Measurements from ENCODE around the gene NOS1AP.

The NOS1AP gene

GRCh38 chr1:162358928-162359327 is 289.4 kb downstream of the NOS1AP start:
- no peak overlapping the region for H3K27ac ChIP-seq (ENCODE audit: low read length)
- TF ChIP-seq EZH2 (optimal IDR thresholded peaks at IDR 0.05; ENCODE audit: low read depth, low read length) (no peak), CTCF (IDR thresholded peaks at IDR 0.05; ENCODE audit: low read length) (no peak), EZH2phosphoT487 (IDR thresholded peaks at IDR 0.05; ENCODE audit: low read length) (no peak)
- no peak overlapping the region for H3K4me2 ChIP-seq (ENCODE audit: low read depth, low read length)
- no peaks in the 10 kb centered on the region for H3K9me2 ChIP-seq (replicated peaks; ENCODE audit: insufficient read depth, low read length)
- H3K27me3 ChIP-seq (replicated peaks; ENCODE audit: insufficient read depth, low read length) = no peaks in the 10 kb centered on the region
- H3K4me1 ChIP-seq (ENCODE audit: low read length) = peaks cover 22% of the 10 kb centered on the region
- H4K20me1 ChIP-seq (ENCODE audit: insufficient read depth, low read length) = no peaks in the 10 kb centered on the region
- no peaks in the 10 kb centered on the region for H3K79me2 ChIP-seq (ENCODE audit: low read length)
- H3K36me3 ChIP-seq (replicated peaks; ENCODE audit: insufficient read depth, low read length) = no peaks in the 10 kb centered on the region
- H2AFZ ChIP-seq (ENCODE audit: low read length) = no peak overlapping the region
- no peak for DNase-seq
- H3K9ac ChIP-seq (ENCODE audit: low read length) = no peak overlapping the region
- no peaks in the 10 kb centered on the region for H3F3A ChIP-seq (ENCODE audit: insufficient read depth, low read length)
- no peak overlapping the region for H3K4me3 ChIP-seq (ENCODE audit: low read length)
- H3K9me3 ChIP-seq (replicated peaks; ENCODE audit: insufficient read depth, low read length) = no peaks in the 10 kb centered on the region

- Histone ChIP-seq H3F3A (ENCODE audit: insufficient read depth, low read length) (no peaks in the 10 kb centered on the region), H4K20me1 (ENCODE audit: insufficient read depth, low read length) (no peaks in the 10 kb centered on the region), H3K9me2 (replicated peaks; ENCODE audit: insufficient read depth, low read length) (no peaks in the 10 kb centered on the region), H2AFZ (ENCODE audit: low read length) (no peak overlapping the region), H3K9me3 (replicated peaks; ENCODE audit: insufficient read depth, low read length) (no peaks in the 10 kb centered on the region), H3K9ac (ENCODE audit: low read length) (no peak overlapping the region), H3K36me3 (replicated peaks; ENCODE audit: insufficient read depth, low read length) (no peaks in the 10 kb centered on the region), H3K4me1 (ENCODE audit: low read length) (peaks cover 22% of the 10 kb centered on the region), H3K79me2 (ENCODE audit: low read length) (no peaks in the 10 kb centered on the region), H3K4me3 (ENCODE audit: low read length) (no peak overlapping the region), H3K27ac (ENCODE audit: low read length) (no peak overlapping the region), H3K27me3 (replicated peaks; ENCODE audit: insufficient read depth, low read length) (no peaks in the 10 kb centered on the region), H3K4me2 (ENCODE audit: low read depth, low read length) (no peak overlapping the region)
- DNase-seq = no peak
- TF ChIP-seq EZH2 (optimal IDR thresholded peaks at IDR 0.05; ENCODE audit: low read depth, low read length) (no peak), CTCF (IDR thresholded peaks at IDR 0.05; ENCODE audit: low read length) (no peak), EZH2phosphoT487 (IDR thresholded peaks at IDR 0.05; ENCODE audit: low read length) (no peak)
Observed at GRCh38 chr1:162359523-162360236, 290.2 kb downstream of the NOS1AP start.

- Histone ChIP-seq H3K4me3 (ENCODE audit: low read length) (no peak overlapping the region), H3K36me3 (replicated peaks; ENCODE audit: insufficient read depth, low read length) (no peaks in the 10 kb centered on the region), H3K9me3 (replicated peaks; ENCODE audit: insufficient read depth, low read length) (no peaks in the 10 kb centered on the region), H3K4me1 (ENCODE audit: low read length) (peaks cover 22% of the 10 kb centered on the region), H3F3A (ENCODE audit: insufficient read depth, low read length) (no peaks in the 10 kb centered on the region), H2AFZ (ENCODE audit: low read length) (no peak overlapping the region), H3K4me2 (ENCODE audit: low read depth, low read length) (no peak overlapping the region), H3K27me3 (replicated peaks; ENCODE audit: insufficient read depth, low read length) (no peaks in the 10 kb centered on the region), H4K20me1 (ENCODE audit: insufficient read depth, low read length) (no peaks in the 10 kb centered on the region), H3K27ac (ENCODE audit: low read length) (no peak overlapping the region), H3K9me2 (replicated peaks; ENCODE audit: insufficient read depth, low read length) (no peaks in the 10 kb centered on the region), H3K9ac (ENCODE audit: low read length) (no peak overlapping the region), H3K79me2 (ENCODE audit: low read length) (no peaks in the 10 kb centered on the region)
- DNase-seq = no peak
- no peak for TF ChIP-seq EZH2 (optimal IDR thresholded peaks at IDR 0.05; ENCODE audit: low read depth, low read length)
- TF ChIP-seq EZH2phosphoT487 (IDR thresholded peaks at IDR 0.05; ENCODE audit: low read length) = no peak
- TF ChIP-seq CTCF (IDR thresholded peaks at IDR 0.05; ENCODE audit: low read length) = no peak
Observed at GRCh38 chr1:162360237-162360873, 290.9 kb downstream of the NOS1AP start.
